ENCODE results near the gene CARD9. TPM values are rescaled to one million over a fixed set of nuclear protein-coding genes. Genes with fewer than 3 reads are reported as not detected.

Gene CARD9
- total and polyA plus RNA-seq, 2 of the 4 experiments (the other 2 are of a cell fraction): 0.36 to 1.9 TPM

- ATAC-seq (ENCODE audit: low read depth): no peak
- CTCF ChIA-PET: no interaction called here
- H2BK20ac ChIP-seq (ENCODE audit: low read depth, low read length): no peak overlapping the region
Measured at GRCh38 chr9:136338511-136338910, 35.0 kb downstream of the CARD9 start.

More at GRCh38 chr9:136338511-136338910, 35.0 kb downstream of the CARD9 start:
- Histone ChIP-seq H3K56ac (ENCODE audit: extremely low read depth, insufficient read depth, low read length) (no peak overlapping the region), H3K23ac (ENCODE audit: low read depth, low read length) (no peak overlapping the region), H3K14ac (replicated peaks; ENCODE audit: low read depth, low read length) (no peak overlapping the region), H3K27me3 (ENCODE audit: control insufficient read depth, insufficient read depth, low read length) (no peaks in the 10 kb centered on the region), H4K8ac (ENCODE audit: low read depth in 2 of 2, low read length in 2 of 2) (no peak overlapping the region), H2BK120ac (ENCODE audit: low read depth, low read length) (no peak overlapping the region), H3K4me3 (ENCODE audit: insufficient read depth, low read depth, low read length) (no peak overlapping the region), H2BK15ac (ENCODE audit: low read depth, low read length) (no peak overlapping the region), H3K4me2 (ENCODE audit: low read depth, low read length) (no peak overlapping the region), H3K79me1 (ENCODE audit: low read depth in 1 of 2, low read length in 2 of 2) (peaks cover 13 to 72% of the 10 kb centered on the region in 2 experiments), H2AK5ac (ENCODE audit: low read depth, low read length) (no peak overlapping the region), H3K9me3 (ENCODE audit: control insufficient read depth, insufficient read depth, low read length) (no peaks in the 10 kb centered on the region), H3K36me3 (ENCODE audit: control insufficient read depth, insufficient read depth, low read length) (peaks cover 82% of the 10 kb centered on the region), H2AFZ (replicated peaks; ENCODE audit: low read length, poor library complexity) (no peak overlapping the region), H4K91ac (ENCODE audit: insufficient read depth, low read depth, low read length) (no peak overlapping the region), H3K9ac (ENCODE audit: low read depth, low read length) (no peak overlapping the region), H3K18ac (ENCODE audit: low read depth, low read length) (no peak overlapping the region), H3K4me1 (ENCODE audit: control insufficient read depth, insufficient read depth, low read length) (peaks cover 21% of the 10 kb centered on the region), H4K5ac (ENCODE audit: low read depth, low read length) (no peak overlapping the region), H2BK5ac (ENCODE audit: low read depth, low read length, poor library complexity, severe bottlenecking) (no peak overlapping the region), H3K27ac (ENCODE audit: insufficient read depth, low read length) (no peak overlapping the region), H4K20me1 (ENCODE audit: insufficient read depth, low read length) (peaks cover 79% of the 10 kb centered on the region), H2AK9ac (replicated peaks; ENCODE audit: low read depth, low read length, poor library complexity) (no peak overlapping the region), H3K4ac (ENCODE audit: low read depth, low read length) (no peak overlapping the region), H3K9me1 (ENCODE audit: insufficient read depth, low read length) (peaks cover 7% of the 10 kb centered on the region)
- no peak for TF ChIP-seq RCOR1 (IDR thresholded peaks at IDR 0.05; ENCODE audit: insufficient replicate concordance, low read length)
- no peak for TF ChIP-seq MAFK (IDR thresholded peaks at IDR 0.05; ENCODE audit: low read depth, low read length)
- no peak for TF ChIP-seq ELK1 (IDR thresholded peaks at IDR 0.05; ENCODE audit: borderline replicate concordance, low read depth, low read length)
- TF ChIP-seq CTCF (conservative IDR thresholded peaks at IDR 0.05; ENCODE audit: low read depth, low read length): no peak
- no peak for TF ChIP-seq CHD1 (IDR thresholded peaks at IDR 0.05; ENCODE audit: low read depth, low read length)
- TF ChIP-seq CEBPB (IDR thresholded peaks at IDR 0.05; ENCODE audit: low read depth, low read length): no peak
- TF ChIP-seq BHLHE40 (IDR thresholded peaks at IDR 0.05; ENCODE audit: low read depth, low read length): no peak
- no peak for TF ChIP-seq NFE2L2 (IDR thresholded peaks at IDR 0.05; ENCODE audit: low read depth, low read length)
- no peak for TF ChIP-seq SMC3 (IDR thresholded peaks at IDR 0.05; ENCODE audit: low read depth, low read length)
- no peak for TF ChIP-seq RAD21 (IDR thresholded peaks at IDR 0.05; ENCODE audit: low read length)
- no peak for TF ChIP-seq POLR2A (IDR thresholded peaks at IDR 0.05; ENCODE audit: low read depth, low read length)
- no peak for TF ChIP-seq MAZ (IDR thresholded peaks at IDR 0.05; ENCODE audit: borderline replicate concordance, low read depth, low read length)
- no peak for TF ChIP-seq RFX5 (IDR thresholded peaks at IDR 0.05; ENCODE audit: low read depth, low read length)
- TF ChIP-seq MXI1 (IDR thresholded peaks at IDR 0.05; ENCODE audit: borderline replicate concordance, low read depth, low read length): no peak
- TF ChIP-seq FOS (IDR thresholded peaks at IDR 0.05; ENCODE audit: low read depth, low read length): no peak
- in situ Hi-C loops (cut with MboI; ENCODE audit: low sequenced_read_pairs): no loop called here
- BruUV-seq (replicated peaks): no TSS peak
- 94% methylated on average over 21 of the region's 25 CpGs; no CpG with 5 or more reads in 1 of the 2 experiments for WGBS, 2 experiments (ENCODE audit: extremely low coverage in 2 of 2, insufficient read length in 1 of 2)
- POLR2A ChIA-PET (ENCODE audit: unreplicated experiment): no interaction called here
- dilution Hi-C loops (cut with HindIII; ENCODE audit: low sequenced_read_pairs, unreplicated experiment): no loop called here
- DNase-seq: no peak
- intact Hi-C loops (cut with micrococcal nuclease): no loop called here

Data from IMR-90 (cell line).